Liver (tissue), 3 donors: ENCODE measurements around the gene ABTB2.

Experiments
- EGR1 ChIP-seq, 2 donors: IDR thresholded peaks; 2 replicates each; pipeline ENCODE4 v1.6.1; 2016 to 2018; ENCODE audit warnings: antibody characterized with exemption in 2 of 2, low read depth in 2 of 2
- FOXA1 ChIP-seq: IDR thresholded peaks from 2 replicates; pipeline ENCODE4 v1.6.1; 2016; ENCODE audit warnings: antibody characterized with exemption
- RAD21 ChIP-seq, 2 donors: IDR thresholded peaks; 2 replicates each; pipeline ENCODE4 v1.6.1; 2016; ENCODE audit warnings: antibody characterized with exemption in 2 of 2, mild to moderate bottlenecking in 2 of 2
- RXRA ChIP-seq, 2 donors: IDR thresholded peaks; 2 replicates each; pipeline ENCODE4 v1.6.1; 2017 to 2018; ENCODE audit warnings: antibody characterized with exemption in 2 of 2, mild to moderate bottlenecking in 1 of 2
- TAF1 ChIP-seq: conservative IDR thresholded peaks from 2 replicates; pipeline ENCODE4 v1.6.1; 2016; ENCODE audit warnings: antibody characterized with exemption, mild to moderate bottlenecking
- TF ChIP-seq, protein P1 (sequence below): fragments of 150-350 bp; IDR thresholded peaks from 2 replicates; pipeline ENCODE4 v1.5.1; 2017; ENCODE audit warnings: improper control_type of control experiment, low read depth, low read length; ENCODE audit not compliant: missing input control
- TF ChIP-seq, protein P2 (sequence below): IDR thresholded peaks from 2 replicates; pipeline ENCODE4 v1.6.1; 2016; ENCODE audit warnings: antibody characterized with exemption
- TF ChIP-seq, protein P3 (sequence below): IDR thresholded peaks from 2 replicates; pipeline ENCODE4 v1.6.1; 2016; ENCODE audit warnings: antibody characterized with exemption
- donor health status: healthy.
- donor health status: healthy.

DNA sequence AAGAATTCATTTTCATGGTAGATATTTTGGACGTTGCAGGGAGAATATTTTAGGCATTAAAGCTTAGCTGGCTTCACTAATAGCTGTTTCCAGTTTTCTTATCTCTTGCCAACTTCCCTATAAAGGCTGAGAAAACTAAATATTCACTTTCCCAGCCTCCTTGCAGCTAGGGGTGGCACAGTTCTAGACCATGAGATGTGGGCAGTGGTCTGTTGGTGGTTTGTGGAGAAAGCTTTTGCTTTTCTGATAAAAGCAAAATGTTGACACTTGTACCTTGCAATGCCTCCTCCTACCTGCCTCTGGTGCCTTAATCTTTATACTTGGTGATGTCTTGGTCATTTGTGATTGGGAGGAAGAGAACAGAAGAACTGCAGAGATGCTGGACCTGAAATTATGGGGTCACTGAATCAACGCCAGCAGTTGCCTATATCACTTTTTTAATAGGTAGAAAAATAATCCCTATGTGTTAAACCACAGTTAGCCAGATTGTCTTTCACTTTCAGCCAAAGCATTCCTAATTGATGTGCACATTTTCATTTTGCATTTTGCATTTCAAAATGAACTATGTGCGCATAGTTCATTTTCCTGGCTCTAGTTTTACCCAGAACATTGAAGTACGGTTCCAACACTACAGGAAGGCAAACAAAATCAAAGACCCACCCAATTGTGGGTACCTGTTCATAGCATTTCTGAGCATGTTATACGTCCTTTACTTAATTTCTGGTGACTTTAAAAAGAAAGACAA, 24.9 kb upstream of the ABTB2 start:
- TF ChIP-seq RAD21 (IDR thresholded peaks at IDR 0.05) (no peak), EGR1 (IDR thresholded peaks at IDR 0.05; ENCODE audit: low read depth in 2 of 2) (no peak), RXRA (IDR thresholded peaks at IDR 0.05) (no peak), FOXA1 (no peak), TAF1 (no peak)
- TF ChIP-seq, protein P1, sequence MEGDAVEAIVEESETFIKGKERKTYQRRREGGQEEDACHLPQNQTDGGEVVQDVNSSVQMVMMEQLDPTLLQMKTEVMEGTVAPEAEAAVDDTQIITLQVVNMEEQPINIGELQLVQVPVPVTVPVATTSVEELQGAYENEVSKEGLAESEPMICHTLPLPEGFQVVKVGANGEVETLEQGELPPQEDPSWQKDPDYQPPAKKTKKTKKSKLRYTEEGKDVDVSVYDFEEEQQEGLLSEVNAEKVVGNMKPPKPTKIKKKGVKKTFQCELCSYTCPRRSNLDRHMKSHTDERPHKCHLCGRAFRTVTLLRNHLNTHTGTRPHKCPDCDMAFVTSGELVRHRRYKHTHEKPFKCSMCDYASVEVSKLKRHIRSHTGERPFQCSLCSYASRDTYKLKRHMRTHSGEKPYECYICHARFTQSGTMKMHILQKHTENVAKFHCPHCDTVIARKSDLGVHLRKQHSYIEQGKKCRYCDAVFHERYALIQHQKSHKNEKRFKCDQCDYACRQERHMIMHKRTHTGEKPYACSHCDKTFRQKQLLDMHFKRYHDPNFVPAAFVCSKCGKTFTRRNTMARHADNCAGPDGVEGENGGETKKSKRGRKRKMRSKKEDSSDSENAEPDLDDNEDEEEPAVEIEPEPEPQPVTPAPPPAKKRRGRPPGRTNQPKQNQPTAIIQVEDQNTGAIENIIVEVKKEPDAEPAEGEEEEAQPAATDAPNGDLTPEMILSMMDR = no peak
- TF ChIP-seq, protein P2, sequence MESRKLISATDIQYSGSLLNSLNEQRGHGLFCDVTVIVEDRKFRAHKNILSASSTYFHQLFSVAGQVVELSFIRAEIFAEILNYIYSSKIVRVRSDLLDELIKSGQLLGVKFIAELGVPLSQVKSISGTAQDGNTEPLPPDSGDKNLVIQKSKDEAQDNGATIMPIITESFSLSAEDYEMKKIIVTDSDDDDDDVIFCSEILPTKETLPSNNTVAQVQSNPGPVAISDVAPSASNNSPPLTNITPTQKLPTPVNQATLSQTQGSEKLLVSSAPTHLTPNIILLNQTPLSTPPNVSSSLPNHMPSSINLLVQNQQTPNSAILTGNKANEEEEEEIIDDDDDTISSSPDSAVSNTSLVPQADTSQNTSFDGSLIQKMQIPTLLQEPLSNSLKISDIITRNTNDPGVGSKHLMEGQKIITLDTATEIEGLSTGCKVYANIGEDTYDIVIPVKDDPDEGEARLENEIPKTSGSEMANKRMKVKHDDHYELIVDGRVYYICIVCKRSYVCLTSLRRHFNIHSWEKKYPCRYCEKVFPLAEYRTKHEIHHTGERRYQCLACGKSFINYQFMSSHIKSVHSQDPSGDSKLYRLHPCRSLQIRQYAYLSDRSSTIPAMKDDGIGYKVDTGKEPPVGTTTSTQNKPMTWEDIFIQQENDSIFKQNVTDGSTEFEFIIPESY = no peak
- TF ChIP-seq, protein P3, sequence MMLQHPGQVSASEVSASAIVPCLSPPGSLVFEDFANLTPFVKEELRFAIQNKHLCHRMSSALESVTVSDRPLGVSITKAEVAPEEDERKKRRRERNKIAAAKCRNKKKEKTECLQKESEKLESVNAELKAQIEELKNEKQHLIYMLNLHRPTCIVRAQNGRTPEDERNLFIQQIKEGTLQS = no peak
